DMS 273 (cell line): ENCODE data around the gene VLDLR.

Experiments used
- DNase-seq: peaks from one replicate; lab custom pipeline; 2025; ENCODE audit not compliant: unreplicated experiment; lab: John Stamatoyannopoulos, UW

Gene VLDLR

DNA sequence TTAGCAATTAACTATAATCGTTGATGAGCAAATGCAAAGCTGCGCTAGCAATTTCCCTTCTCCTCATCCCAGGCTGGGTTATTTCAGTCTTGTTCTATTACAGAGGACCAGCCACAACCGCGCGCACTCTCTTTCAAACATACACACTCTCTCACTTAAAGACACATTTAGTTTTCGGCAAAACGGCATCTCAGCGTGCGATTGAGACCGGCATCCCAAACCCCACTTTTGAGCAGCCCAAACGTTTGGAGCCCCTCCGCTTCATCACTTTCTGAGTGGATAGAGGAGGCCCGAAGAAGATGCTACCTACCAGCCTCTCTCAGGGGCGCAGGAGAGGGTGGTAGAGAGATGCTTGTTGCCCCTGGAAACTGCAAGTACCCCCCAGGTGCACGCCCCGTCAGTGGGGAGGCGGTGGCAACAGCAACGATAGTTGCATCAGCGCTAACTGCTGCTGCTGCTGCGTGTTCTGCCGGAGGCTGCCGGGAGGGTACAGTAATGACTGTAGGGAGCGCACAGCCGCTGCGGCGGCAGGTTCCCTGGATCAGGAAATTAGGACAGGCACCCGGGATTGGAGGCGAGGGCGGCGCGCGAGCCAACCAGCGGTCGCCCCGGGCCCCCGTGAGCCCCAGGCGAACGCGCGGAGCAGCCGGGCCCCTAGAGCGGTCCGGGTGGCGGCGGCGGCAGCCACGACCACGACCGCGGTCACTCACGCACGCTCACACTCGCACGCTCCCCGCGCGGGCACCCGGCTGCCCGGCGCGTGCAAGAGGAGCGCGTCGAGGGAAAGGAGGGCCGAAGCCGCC lies 467 bp upstream of the VLDLR start:
- DNase-seq, result peak; percentile 92

DNA sequence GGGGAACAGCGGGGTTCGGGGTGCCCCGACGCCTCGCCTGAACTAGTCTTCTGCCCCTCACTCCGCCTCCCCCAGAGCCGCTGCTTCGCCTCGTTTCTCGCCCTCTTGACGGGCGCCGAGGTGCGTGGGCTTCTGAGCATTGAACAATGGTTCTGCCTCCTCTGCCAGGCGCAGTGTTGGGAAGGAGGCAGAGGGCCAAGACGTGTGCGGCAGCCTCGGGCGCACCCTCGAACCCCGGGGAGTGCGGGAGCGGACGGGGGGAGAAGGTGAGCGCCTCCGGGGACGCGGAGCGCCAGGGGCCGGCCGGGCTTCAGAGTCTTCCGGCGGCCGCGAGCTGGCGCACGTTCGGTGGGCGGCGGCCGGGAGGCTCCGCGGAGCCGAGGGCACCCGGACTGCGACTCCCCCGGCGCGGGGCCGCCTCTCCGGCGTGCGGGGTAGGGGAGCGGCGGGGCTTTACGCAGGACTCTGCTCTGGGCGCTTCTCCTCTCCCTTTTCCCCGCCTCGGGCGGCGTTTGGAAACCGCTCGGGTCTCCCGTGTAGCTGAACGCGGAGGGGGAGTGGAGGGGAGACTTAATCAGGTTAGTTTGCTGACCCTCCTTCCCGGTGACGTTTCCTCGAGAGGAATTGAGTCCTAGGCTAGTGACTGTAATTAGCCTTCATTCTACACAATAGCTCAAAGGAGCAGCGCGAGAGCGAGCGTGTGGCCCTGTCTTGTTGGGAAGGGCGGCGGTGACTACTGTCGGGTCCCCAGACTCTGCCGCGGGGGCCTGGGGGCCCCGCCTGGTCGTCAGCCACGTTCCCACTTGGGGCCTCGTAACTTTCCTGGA lies 1.1 kb downstream of the VLDLR start:
- DNase-seq, result peak; percentile 67

GRCh38 chr9:2623288-2624050 lies 1.9 kb downstream of the VLDLR start:
- no peak for DNase-seq

DNA sequence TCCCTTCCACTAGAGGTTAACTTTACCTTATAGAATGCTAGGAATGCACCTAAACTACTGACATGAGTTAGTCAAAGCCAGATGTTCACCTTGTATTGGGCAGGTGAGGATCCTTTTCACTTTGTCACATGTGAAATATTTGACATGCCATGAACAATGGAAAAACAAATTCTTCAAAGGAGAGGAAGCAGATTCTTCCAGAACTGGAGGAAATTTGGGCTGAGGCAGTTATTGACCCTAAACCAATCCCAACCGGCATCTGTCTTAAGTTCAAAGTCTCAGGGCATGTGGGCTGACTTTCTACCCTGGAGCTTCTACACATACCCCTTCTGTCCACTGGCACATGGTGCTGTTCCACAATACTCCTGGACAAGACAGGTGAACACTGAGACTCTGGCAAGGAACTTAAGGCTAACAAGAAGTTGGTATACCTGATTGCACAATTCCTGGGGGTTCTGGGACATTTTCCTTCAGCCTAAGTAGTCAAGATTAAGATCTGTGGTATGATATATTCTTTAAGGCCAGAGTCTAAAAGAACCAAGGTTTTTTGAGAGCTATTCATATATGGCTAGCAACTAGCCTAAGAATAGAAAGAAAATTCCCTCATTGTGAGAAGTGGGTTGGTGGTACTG lies 2.6 kb downstream of the VLDLR start:
- no peak for DNase-seq

GRCh38 chr9:2625427-2625826 lies 3.8 kb downstream of the VLDLR start:
- DNase-seq, result no peak

DNA sequence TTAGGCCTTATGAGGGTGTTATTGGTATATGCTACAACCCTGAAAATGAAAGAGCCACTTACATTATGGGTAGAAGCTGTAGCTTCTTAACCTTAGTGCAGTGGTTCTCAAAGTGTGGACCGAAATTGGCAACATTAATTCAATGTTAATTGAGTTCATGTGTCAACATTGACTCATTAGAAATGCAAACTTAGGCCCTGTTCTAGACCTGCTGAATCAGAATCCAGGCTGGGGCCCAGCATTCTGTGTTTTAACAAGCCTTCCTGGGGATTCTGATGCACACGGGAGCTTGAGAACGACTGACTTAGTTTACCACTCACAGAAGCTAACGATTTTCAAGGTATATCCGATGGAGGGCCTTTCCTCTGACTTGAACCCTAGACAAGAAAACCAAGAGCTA lies 7.3 kb downstream of the VLDLR start:
- DNase-seq, result no peak

- DNase-seq, result no peak
These were observed 8.6 kb downstream of the VLDLR start for GRCh38 chr9:2630158-2630557.

DNA sequence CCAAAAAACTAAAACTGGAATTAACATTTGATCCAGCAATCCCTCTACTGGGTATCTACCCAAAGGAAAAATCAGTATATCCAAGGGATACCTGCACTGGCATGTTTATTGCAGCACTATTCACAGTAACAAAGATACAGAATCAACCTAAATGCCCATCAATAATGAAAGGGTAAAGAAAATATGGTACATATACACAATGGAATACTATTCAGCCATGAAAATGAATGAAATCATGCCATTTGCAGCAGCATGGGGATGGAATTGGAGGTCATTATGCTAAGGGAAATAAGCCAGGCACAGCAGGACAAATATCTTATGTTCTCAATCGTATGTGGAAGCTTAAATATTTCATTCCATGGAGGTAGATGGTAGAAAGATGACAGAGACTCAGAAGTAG lies 9.7 kb downstream of the VLDLR start:
- DNase-seq, result no peak

GRCh38 chr9:2634153-2634552 lies 12.6 kb downstream of the VLDLR start:
- DNase-seq, result peak; percentile 47

- no peak for DNase-seq
These were observed 13.2 kb downstream of the VLDLR start for GRCh38 chr9:2634818-2635217.

GRCh38 chr9:2635922-2636321 lies 14.3 kb downstream of the VLDLR start:
- DNase-seq, result no peak

GRCh38 chr9:2637390-2637789 lies 15.8 kb downstream of the VLDLR start:
- DNase-seq, result no peak

- DNase-seq, result no peak
These were observed 17.5 kb downstream of the VLDLR start for GRCh38 chr9:2638871-2639673.

DNA sequence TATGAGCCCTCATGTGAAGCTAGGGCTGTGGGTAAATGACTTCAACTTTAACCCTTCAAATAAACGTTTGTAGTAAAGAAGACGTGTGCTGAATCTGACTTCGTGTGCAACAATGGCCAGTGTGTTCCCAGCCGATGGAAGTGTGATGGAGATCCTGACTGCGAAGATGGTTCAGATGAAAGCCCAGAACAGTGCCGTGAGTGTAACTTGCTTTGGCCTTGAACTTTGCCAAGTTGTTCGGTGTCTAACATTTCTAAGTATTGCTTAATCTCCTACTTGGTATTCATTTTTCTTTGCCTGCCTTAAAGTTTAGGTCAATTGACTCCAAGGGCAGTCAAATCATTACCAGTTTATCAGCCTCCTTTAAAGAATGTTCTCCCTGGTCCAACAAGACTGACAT lies 18.2 kb downstream of the VLDLR start:
- no peak for DNase-seq

DNA sequence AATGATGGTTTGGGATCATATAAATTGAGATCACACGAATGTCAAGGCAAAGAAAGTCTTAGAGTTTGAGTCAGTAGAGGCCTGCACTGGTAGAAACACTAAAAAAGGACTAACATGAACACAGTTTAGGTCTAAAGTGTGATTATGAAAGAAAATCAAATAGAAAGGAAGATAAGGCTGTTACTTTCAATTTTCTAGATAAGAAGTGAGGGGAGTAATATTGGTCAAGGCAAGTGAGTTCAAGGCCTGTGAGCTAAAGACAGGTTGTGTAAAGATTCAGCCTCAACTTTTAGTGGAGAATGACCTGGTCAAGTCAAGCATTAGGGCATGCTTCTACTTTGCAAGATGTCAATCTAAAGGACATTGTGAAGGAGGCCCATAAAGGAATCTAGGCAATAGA lies 19.0 kb downstream of the VLDLR start:
- DNase-seq, result no peak

DNA sequence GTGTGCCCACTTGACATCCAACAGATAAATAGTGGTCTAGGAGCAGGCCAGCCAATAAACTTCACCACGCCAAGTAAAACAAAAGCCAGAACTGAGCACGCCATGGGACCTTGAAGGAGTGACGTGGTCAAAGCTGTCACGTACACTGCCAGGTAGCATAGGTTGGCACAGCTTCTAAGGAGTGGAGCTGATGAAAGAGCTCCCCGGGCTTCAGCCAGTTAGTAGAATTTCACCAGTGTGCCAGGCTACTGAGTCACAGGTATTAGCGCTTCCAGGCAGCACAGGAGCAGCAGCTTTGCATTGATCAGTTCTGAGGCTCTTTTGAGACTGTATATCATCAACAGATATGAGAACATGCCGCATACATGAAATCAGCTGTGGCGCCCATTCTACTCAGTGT lies 19.4 kb downstream of the VLDLR start:
- no peak for DNase-seq

DNA sequence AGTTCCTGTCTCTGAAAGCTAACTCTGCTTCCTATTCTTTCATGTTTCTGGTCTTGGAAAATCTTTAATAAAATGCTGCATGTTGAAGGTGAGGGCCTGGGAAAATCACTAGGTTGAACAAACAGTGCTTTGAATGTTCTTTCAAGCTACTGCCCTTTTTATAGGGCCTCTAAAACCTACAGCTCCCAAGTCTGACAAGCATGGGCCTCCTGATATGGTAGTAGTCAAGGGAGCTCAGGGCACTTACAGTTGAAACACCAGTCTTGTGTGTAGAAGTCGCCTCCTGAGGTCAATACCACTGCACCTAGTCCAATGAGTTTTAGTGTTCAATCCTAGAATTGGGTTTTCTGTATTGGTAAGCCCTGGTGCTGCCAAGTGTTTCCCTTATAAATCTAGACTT lies 20.5 kb downstream of the VLDLR start:
- no peak for DNase-seq

- no peak for DNase-seq
These were observed 24.0 kb downstream of the VLDLR start for GRCh38 chr9:2645569-2645968.

GRCh38 chr9:2655411-2655901 lies 33.9 kb downstream of the VLDLR start:
- DNase-seq, result no peak

DNA sequence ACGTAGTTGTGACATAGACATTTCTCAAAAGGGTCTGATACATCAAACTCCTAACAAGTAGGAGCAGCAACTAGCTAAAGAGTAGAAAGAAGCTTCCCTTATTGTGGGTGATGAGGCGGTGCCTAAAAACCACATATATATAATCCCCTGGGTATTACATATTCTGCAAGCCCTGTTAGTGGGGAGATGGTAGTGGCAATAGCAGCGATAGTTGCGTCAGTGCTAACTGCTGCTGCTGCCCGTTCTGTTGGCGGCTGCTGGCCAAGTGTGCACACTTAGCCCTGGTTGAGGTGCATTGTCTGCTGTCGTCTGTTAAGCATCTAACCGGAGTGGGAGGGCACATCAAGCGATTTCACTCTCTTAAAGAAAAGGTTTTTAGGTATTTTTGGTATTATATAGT lies 35.8 kb downstream of the VLDLR start:
- DNase-seq, result no peak
